Pancreas (tissue), 10 donors: ENCODE measurements around the gene SREBF1. TPM values are rescaled to one million over a fixed set of nuclear protein-coding genes. Genes with fewer than 3 reads are reported as not detected.

Experiments
- ATAC-seq, 4 donors: fragments of 200-7000 bp; cut with Tn5 transposase; one replicate each; pipeline versions ENCODE4 v1.8.0 to v1.9.1; 2020; ENCODE audit warnings: mild to moderate bottlenecking in 4 of 4, moderate library complexity in 4 of 4
- DNase-seq, 6 donors: peaks; one replicate each; pipeline ENCODE4 v3.0.0-alpha.2; 2020
- FAIRE-seq: peaks from 2 replicates; lab custom pipeline; 2012; peaks lifted over from hg19 to GRCh38; lab: Jason Lieb, UNC
- H3K27ac ChIP-seq, 4 donors: fragments of 200-600 bp; sonication (generic); 1 replicate in 3 of 4; 2 replicates in 1 of 4; pipeline versions ENCODE4 v1.5.0 to v1.8.0; 2020
- H3K27me3 ChIP-seq, 4 donors: fragments of 200-600 bp; one replicate each; pipeline ENCODE4 v1.8.0; 2021
- H3K36me3 ChIP-seq, 3 donors: fragments of 200-600 bp; sonication (generic) in 1 of 3; one replicate each; pipeline versions ENCODE4 v1.5.0 to v1.8.0; 2020 to 2021
- H3K4me1 ChIP-seq, 3 donors: fragments of 200-600 bp; one replicate each; pipeline ENCODE4 v1.8.0; 2021
- H3K4me3 ChIP-seq, 4 donors: fragments of 200-600 bp; sonication (generic) in 2 of 4; one replicate each; pipeline versions ENCODE4 v1.5.0 to v1.8.0; 2020 to 2021
- H3K9me3 ChIP-seq, 4 donors: fragments of 200-600 bp; one replicate each; pipeline ENCODE4 v1.8.0; 2021
- CTCF ChIP-seq, 4 donors: fragments of 200-600 bp; sonication (generic) in 3 of 4; IDR thresholded peaks; one replicate each; pipeline versions ENCODE4 v1.5.0 to v1.8.0; 2021; ENCODE audit warnings: antibody characterized with exemption in 4 of 4
- WGBS, 2 donors: extraction: QIAGEN DNeasy Blood & Tissue Kit; methylation state at CpG; one replicate each; pipeline ENCODE4 v1.1.7; 2013; 5-methylcytosine and 5-hydroxymethylcytosine counted together
- intact Hi-C, 3 donors: fragments of 100-400 bp; cut with DNase I; formaldehyde crosslinking; loops; one replicate each; pipeline versions ENCODE4 v1.11.1 to v1.14.2; 2022
- polyA plus RNA-seq, 2 donors: library from polyadenylated mRNA; stranded (reverse); fragments of 200-250 nt; gene quantifications; one replicate each; pipeline ENCODE4 v1.2.3, GENCODE V29; 2013
- total RNA-seq, 6 donors: library from RNA; stranded (reverse); fragmentation: NEBNext Ultra II Directional in 4 of 6; extraction: Animal tissue kit (Norgen Biotek cat#: 25700) in 4 of 6; gene quantifications; one replicate each; pipeline versions ENCODE4 v1.2.1 to v1.2.4, GENCODE V29; 2021 to 2023
- donor health status: healthy with polysubstance abuse.
- donor health status: DM: no; HTN: no; CAD: no; lungs with moderate emphysema.
- donor health status: DM: no; HTN: no; CAD: no.
- donor health status: control.
- donor health status: control.
- donor health status: Bipolar disorder and iron deficiency.
- donor health status: DM: yes; HTN: yes; CAD: no.
- donor health status: DM: no; HTN: no; CAD: no.
- donor health status: DM: no; HTN: no; CAD: no.
- donor health status: DM: yes; HTN: yes; CAD: no.

SREBF1 gene
- total and polyA plus RNA-seq, 8 donors: 12.0 to 77.5 (median 32.3) TPM

DNA sequence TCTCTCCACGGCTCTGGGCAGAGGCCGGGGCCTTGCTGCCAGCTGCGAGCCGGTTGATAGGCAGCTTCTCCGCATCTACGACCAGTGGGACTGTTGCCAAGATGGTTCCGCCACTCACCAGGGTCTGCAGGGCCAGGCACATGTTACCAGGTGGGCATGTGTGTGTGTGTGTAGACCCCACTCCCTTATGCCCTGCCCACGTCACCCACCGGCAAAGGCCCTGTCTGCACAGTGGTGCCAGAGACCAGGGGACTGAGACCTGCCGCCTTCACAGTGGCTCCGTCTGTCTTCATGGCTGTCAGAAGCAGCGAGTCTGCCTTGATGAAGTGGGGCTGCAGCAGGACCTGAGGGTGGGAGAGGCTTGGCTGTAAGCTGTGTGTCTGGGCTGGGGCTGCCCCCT lies 17.7 kb downstream of the SREBF1 start:
- Histone ChIP-seq H3K27me3 (no peaks in the 10 kb centered on the region), H3K4me1 (peaks cover 11 to 35% (median 19%) of the 10 kb centered on the region in 3 donors), H3K9me3 (no peaks in the 10 kb centered on the region), H3K27ac (no peak overlapping the region), H3K4me3 (no peak overlapping the region), H3K36me3 (peaks cover 0 to 10% (median 5%) of the 10 kb centered on the region in 3 donors)
- ATAC-seq (no peak), FAIRE-seq (no peak), DNase-seq (peak in 1 of 6 donors; percentile 70)
- intact Hi-C loops: loop anchor here in 1 of 3 donors (5.0 kb wide), 1 partner anchor 38 kb away; no protein-coding TSS in a partner anchor
- WGBS, 2 donors: 76 to 84% methylated on average over 12 of the region's 12 CpGs
- no peak for TF ChIP-seq CTCF (IDR thresholded peaks at IDR 0.05)

- intact Hi-C loops: loop anchor here in 1 of 3 donors (5.0 kb wide), 1 partner anchor 39 kb away; no protein-coding TSS in a partner anchor
- FAIRE-seq: no peak
- peaks cover 8 to 30% (median 15%) of the 10 kb centered on the region in 3 donors for H3K4me1 ChIP-seq
- no peaks in the 10 kb centered on the region for H3K9me3 ChIP-seq
- 58 to 65% methylated on average over 10 of the region's 10 CpGs for WGBS, 2 donors
- ATAC-seq: peak in 1 of 4 donors; percentile 37
- no peak overlapping the region for H3K27ac ChIP-seq
- TF ChIP-seq CTCF (IDR thresholded peaks at IDR 0.05): no peak
- DNase-seq: peak in 1 of 6 donors; percentile 47
- no peak overlapping the region for H3K4me3 ChIP-seq
- peaks cover 0 to 10% (median 5%) of the 10 kb centered on the region in 3 donors for H3K36me3 ChIP-seq
- no peaks in the 10 kb centered on the region for H3K27me3 ChIP-seq
These were observed 18.7 kb downstream of the SREBF1 start for GRCh38 chr17:17818088-17818526.

GRCh38 chr17:17817552-17817947 lies 19.2 kb downstream of the SREBF1 start:
- intact Hi-C loops: loop anchor here in 1 of 3 donors (5.0 kb wide), 1 partner anchor 40 kb away; no protein-coding TSS in a partner anchor
- 91 to 92% methylated on average over 10 of the region's 10 CpGs for WGBS, 2 donors
- H3K27me3 ChIP-seq: no peaks in the 10 kb centered on the region
- peaks cover 0 to 10% (median 5%) of the 10 kb centered on the region in 3 donors for H3K36me3 ChIP-seq
- TF ChIP-seq CTCF (IDR thresholded peaks at IDR 0.05): no peak
- ATAC-seq (no peak), FAIRE-seq (no peak), DNase-seq (peak in 1 of 6 donors; percentile 68)
- H3K4me1 ChIP-seq: peaks cover 4 to 25% (median 10%) of the 10 kb centered on the region in 3 donors
- no peaks in the 10 kb centered on the region for H3K9me3 ChIP-seq
- no peak overlapping the region for H3K27ac ChIP-seq
- H3K4me3 ChIP-seq: no peak overlapping the region

- intact Hi-C loops: loop anchor here in 1 of 3 donors (5.0 kb wide), 1 partner anchor 40 kb away; no protein-coding TSS in a partner anchor
- no peaks in the 10 kb centered on the region for H3K27me3 ChIP-seq
- DNase-seq: peak in 1 of 6 donors; percentile 72
- H3K27ac ChIP-seq: no peak overlapping the region
- peaks cover 0 to 19% (median 4%) of the 10 kb centered on the region in 3 donors for H3K4me1 ChIP-seq
- ATAC-seq: no peak
- WGBS, 2 donors: 90 to 94% methylated on average over 24 of the region's 24 CpGs
- no peak for TF ChIP-seq CTCF (IDR thresholded peaks at IDR 0.05)
- peaks cover 0 to 10% (median 5%) of the 10 kb centered on the region in 3 donors for H3K36me3 ChIP-seq
- H3K9me3 ChIP-seq: no peaks in the 10 kb centered on the region
- H3K4me3 ChIP-seq: no peak overlapping the region
- no peak for FAIRE-seq
These were observed 19.8 kb downstream of the SREBF1 start for GRCh38 chr17:17816831-17817551.
